ENCODE data around the gene CTNNBIP1.

The CTNNBIP1 gene

GRCh38 chr1:9846611-9847171 is 63.4 kb downstream of the CTNNBIP1 start:
- no peak overlapping the region for H3K27ac ChIP-seq (ENCODE audit: insufficient read depth, low read depth, low read length, poor library complexity, severe bottlenecking)
- H3K9me3 ChIP-seq (ENCODE audit: control insufficient read depth, low read length): no peaks in the 10 kb centered on the region
- WGBS, 2 experiments: 41 to 43% methylated on average over 17 of the region's 17 CpGs
- no peaks in the 10 kb centered on the region for H3K36me3 ChIP-seq (ENCODE audit: control insufficient read depth, insufficient read depth, low read length)
- peaks cover 20% of the 10 kb centered on the region for H3K4me1 ChIP-seq (ENCODE audit: control insufficient read depth, insufficient read depth, low read length)
- no peak overlapping the region for H3K4me3 ChIP-seq (ENCODE audit: insufficient read depth, low read depth, low read length)
- H3K27me3 ChIP-seq (ENCODE audit: control insufficient read depth, insufficient read depth, low read length, poor library complexity, severe bottlenecking): no peaks in the 10 kb centered on the region

DNA sequence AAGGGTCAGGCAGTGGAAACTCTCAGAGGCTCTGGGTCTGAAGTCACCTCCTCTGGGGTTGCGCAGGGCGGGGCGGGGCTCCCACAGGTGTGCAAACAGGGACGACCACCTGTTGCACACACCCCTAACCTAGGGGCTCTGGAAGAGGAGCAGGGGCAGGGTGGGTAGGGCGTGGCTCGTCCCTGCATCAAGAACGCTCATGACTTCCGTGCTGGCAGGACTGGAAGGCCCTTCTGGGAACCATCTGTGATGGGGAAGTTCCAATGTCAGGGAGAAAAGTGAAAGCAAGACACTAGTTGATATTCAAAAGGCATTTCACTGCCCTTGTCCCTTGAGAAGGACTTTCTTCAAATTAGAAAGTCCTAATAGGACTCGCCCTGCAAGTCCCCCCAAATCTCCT is 64.2 kb downstream of the CTNNBIP1 start:
- Histone ChIP-seq H3K9me3 (ENCODE audit: control insufficient read depth, low read length) (no peaks in the 10 kb centered on the region), H3K4me1 (ENCODE audit: control insufficient read depth, insufficient read depth, low read length) (peaks cover 18% of the 10 kb centered on the region), H3K36me3 (ENCODE audit: control insufficient read depth, insufficient read depth, low read length) (no peaks in the 10 kb centered on the region), H3K27ac (ENCODE audit: insufficient read depth, low read depth, low read length, poor library complexity, severe bottlenecking) (no peak overlapping the region), H3K4me3 (ENCODE audit: insufficient read depth, low read depth, low read length) (no peak overlapping the region), H3K27me3 (ENCODE audit: control insufficient read depth, insufficient read depth, low read length, poor library complexity, severe bottlenecking) (no peaks in the 10 kb centered on the region)
- WGBS, 2 experiments: 87 to 92% methylated on average over 9 of the region's 9 CpGs

DNA sequence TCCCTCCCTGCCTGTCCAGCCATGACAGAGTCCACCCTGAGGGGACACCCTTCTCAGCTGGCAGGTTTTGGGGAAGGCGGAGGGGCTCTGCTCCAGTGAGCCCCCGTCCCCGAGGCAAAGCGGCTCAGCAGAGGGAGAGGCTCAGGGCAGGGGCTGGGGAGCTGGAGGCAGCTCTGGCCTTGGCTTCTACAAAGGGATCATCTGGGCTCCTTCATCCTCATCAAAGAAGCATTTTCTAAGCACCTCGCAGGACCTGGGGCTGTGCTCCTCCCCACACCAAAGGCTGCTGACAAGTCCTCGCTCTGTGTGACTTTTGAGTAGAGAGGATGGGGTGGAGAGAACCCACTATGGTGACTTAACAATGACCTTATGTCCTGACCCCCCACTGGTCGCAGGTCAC is 65.3 kb downstream of the CTNNBIP1 start:
- Histone ChIP-seq H3K27ac (ENCODE audit: insufficient read depth, low read depth, low read length, poor library complexity, severe bottlenecking) (no peak overlapping the region), H3K36me3 (ENCODE audit: control insufficient read depth, insufficient read depth, low read length) (no peaks in the 10 kb centered on the region), H3K27me3 (ENCODE audit: control insufficient read depth, insufficient read depth, low read length, poor library complexity, severe bottlenecking) (no peaks in the 10 kb centered on the region), H3K4me1 (ENCODE audit: control insufficient read depth, insufficient read depth, low read length) (peaks cover 14% of the 10 kb centered on the region), H3K9me3 (ENCODE audit: control insufficient read depth, low read length) (no peaks in the 10 kb centered on the region), H3K4me3 (ENCODE audit: insufficient read depth, low read depth, low read length) (no peak overlapping the region)
- WGBS, 2 experiments: 89 to 91% methylated on average over 5 to 7 of the region's 7 CpGs

GRCh38 chr1:9844106-9844505 is 66.0 kb downstream of the CTNNBIP1 start:
- H3K4me3 ChIP-seq (ENCODE audit: insufficient read depth, low read depth, low read length): no peak overlapping the region
- no peaks in the 10 kb centered on the region for H3K36me3 ChIP-seq (ENCODE audit: control insufficient read depth, insufficient read depth, low read length)
- no peaks in the 10 kb centered on the region for H3K27me3 ChIP-seq (ENCODE audit: control insufficient read depth, insufficient read depth, low read length, poor library complexity, severe bottlenecking)
- H3K4me1 ChIP-seq (ENCODE audit: control insufficient read depth, insufficient read depth, low read length): peaks cover 14% of the 10 kb centered on the region
- 90 to 92% methylated on average over 10 to 12 of the region's 12 CpGs for WGBS, 2 experiments
- H3K9me3 ChIP-seq (ENCODE audit: control insufficient read depth, low read length): no peaks in the 10 kb centered on the region
- no peak overlapping the region for H3K27ac ChIP-seq (ENCODE audit: insufficient read depth, low read depth, low read length, poor library complexity, severe bottlenecking)

GRCh38 chr1:9843576-9843945 is 66.5 kb downstream of the CTNNBIP1 start:
- WGBS, 2 experiments: 89 to 91% methylated on average over 7 of the region's 7 CpGs
- Histone ChIP-seq H3K4me1 (ENCODE audit: control insufficient read depth, insufficient read depth, low read length) (peaks cover 14% of the 10 kb centered on the region), H3K27ac (ENCODE audit: insufficient read depth, low read depth, low read length, poor library complexity, severe bottlenecking) (no peak overlapping the region), H3K36me3 (ENCODE audit: control insufficient read depth, insufficient read depth, low read length) (no peaks in the 10 kb centered on the region), H3K27me3 (ENCODE audit: control insufficient read depth, insufficient read depth, low read length, poor library complexity, severe bottlenecking) (no peaks in the 10 kb centered on the region), H3K4me3 (ENCODE audit: insufficient read depth, low read depth, low read length) (no peak overlapping the region), H3K9me3 (ENCODE audit: control insufficient read depth, low read length) (no peaks in the 10 kb centered on the region)

- Histone ChIP-seq H3K36me3 (ENCODE audit: control insufficient read depth, insufficient read depth, low read length) (no peaks in the 10 kb centered on the region), H3K27me3 (ENCODE audit: control insufficient read depth, insufficient read depth, low read length, poor library complexity, severe bottlenecking) (no peaks in the 10 kb centered on the region), H3K4me1 (ENCODE audit: control insufficient read depth, insufficient read depth, low read length) (peaks cover 14% of the 10 kb centered on the region), H3K9me3 (ENCODE audit: control insufficient read depth, low read length) (no peaks in the 10 kb centered on the region), H3K27ac (ENCODE audit: insufficient read depth, low read depth, low read length, poor library complexity, severe bottlenecking) (no peak overlapping the region), H3K4me3 (ENCODE audit: insufficient read depth, low read depth, low read length) (no peak overlapping the region)
- WGBS, 2 experiments: 86 to 87% methylated on average over 20 of the region's 20 CpGs
Observed at GRCh38 chr1:9842781-9843575, 67.1 kb downstream of the CTNNBIP1 start.

DNA sequence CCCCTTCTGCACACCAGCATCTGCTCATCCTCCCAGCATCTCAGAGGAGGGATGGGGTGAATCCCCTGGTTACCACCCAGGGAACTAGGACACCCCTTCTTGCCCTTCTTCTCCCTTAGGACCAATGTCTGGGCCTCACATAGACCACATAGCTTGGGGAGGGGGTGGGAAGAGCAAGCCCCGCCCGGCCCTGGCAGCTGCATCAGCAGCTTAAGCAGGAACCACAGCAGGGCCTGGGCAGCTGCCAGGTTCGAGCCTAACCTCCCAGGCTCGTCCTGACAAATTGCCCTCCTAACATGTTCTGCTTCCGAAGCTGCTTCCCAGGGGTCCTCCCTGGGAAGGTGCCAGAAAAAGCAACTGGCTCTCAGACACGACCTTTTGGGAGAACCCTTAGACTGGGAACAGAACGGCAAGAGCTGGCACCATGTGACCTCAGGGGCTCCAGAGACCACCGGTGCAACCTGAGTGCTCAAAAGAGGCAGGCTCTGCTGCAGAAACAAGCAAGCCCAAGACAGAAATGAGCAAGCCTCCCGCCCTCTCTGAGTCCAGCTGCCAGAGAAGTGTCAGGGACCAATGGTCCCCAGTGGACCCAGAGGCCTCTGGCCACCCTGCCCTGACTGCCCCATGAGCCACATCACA is 67.9 kb downstream of the CTNNBIP1 start:
- no peak overlapping the region for H3K4me3 ChIP-seq (ENCODE audit: insufficient read depth, low read depth, low read length)
- H3K27me3 ChIP-seq (ENCODE audit: control insufficient read depth, insufficient read depth, low read length, poor library complexity, severe bottlenecking): no peaks in the 10 kb centered on the region
- H3K9me3 ChIP-seq (ENCODE audit: control insufficient read depth, low read length): no peaks in the 10 kb centered on the region
- peaks cover 14% of the 10 kb centered on the region for H3K4me1 ChIP-seq (ENCODE audit: control insufficient read depth, insufficient read depth, low read length)
- H3K27ac ChIP-seq (ENCODE audit: insufficient read depth, low read depth, low read length, poor library complexity, severe bottlenecking): no peak overlapping the region
- no peaks in the 10 kb centered on the region for H3K36me3 ChIP-seq (ENCODE audit: control insufficient read depth, insufficient read depth, low read length)
- 90% methylated on average over 9 of the region's 9 CpGs for WGBS, 2 experiments

GRCh38 chr1:9841460-9841859 is 68.6 kb downstream of the CTNNBIP1 start:
- H3K36me3 ChIP-seq (ENCODE audit: control insufficient read depth, insufficient read depth, low read length): no peaks in the 10 kb centered on the region
- no peak overlapping the region for H3K27ac ChIP-seq (ENCODE audit: insufficient read depth, low read depth, low read length, poor library complexity, severe bottlenecking)
- H3K27me3 ChIP-seq (ENCODE audit: control insufficient read depth, insufficient read depth, low read length, poor library complexity, severe bottlenecking): no peaks in the 10 kb centered on the region
- H3K4me3 ChIP-seq (ENCODE audit: insufficient read depth, low read depth, low read length): no peak overlapping the region
- peaks cover 7% of the 10 kb centered on the region for H3K4me1 ChIP-seq (ENCODE audit: control insufficient read depth, insufficient read depth, low read length)
- 88 to 90% methylated on average over 2 of the region's 2 CpGs for WGBS, 2 experiments
- no peaks in the 10 kb centered on the region for H3K9me3 ChIP-seq (ENCODE audit: control insufficient read depth, low read length)

DNA sequence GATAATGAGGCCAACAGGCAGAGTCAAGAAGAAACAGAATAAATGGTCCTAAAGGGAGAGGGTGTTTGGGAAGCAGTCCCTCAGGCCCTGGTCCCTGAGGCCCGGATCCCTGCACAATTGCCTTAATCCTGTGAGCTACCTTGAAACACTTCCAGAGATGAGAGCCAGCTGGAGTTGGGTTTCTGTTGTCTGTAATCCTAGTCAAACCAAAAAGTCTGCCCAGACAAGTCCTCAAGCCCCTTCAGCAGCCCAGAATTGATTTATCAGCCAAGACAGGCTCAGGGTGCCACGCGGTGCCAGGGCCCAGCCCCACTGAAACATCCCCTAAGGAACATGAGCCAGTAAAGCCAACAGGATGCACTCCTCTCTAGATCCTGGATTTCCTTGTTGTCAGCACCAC is 69.9 kb downstream of the CTNNBIP1 start:
- no peaks in the 10 kb centered on the region for H3K27me3 ChIP-seq (ENCODE audit: control insufficient read depth, insufficient read depth, low read length, poor library complexity, severe bottlenecking)
- H3K9me3 ChIP-seq (ENCODE audit: control insufficient read depth, low read length): no peaks in the 10 kb centered on the region
- H3K4me3 ChIP-seq (ENCODE audit: insufficient read depth, low read depth, low read length): no peak overlapping the region
- H3K27ac ChIP-seq (ENCODE audit: insufficient read depth, low read depth, low read length, poor library complexity, severe bottlenecking): no peak overlapping the region
- 89 to 91% methylated on average over 3 of the region's 3 CpGs for WGBS, 2 experiments
- H3K4me1 ChIP-seq (ENCODE audit: control insufficient read depth, insufficient read depth, low read length): peaks cover 16% of the 10 kb centered on the region
- H3K36me3 ChIP-seq (ENCODE audit: control insufficient read depth, insufficient read depth, low read length): no peaks in the 10 kb centered on the region

DNA sequence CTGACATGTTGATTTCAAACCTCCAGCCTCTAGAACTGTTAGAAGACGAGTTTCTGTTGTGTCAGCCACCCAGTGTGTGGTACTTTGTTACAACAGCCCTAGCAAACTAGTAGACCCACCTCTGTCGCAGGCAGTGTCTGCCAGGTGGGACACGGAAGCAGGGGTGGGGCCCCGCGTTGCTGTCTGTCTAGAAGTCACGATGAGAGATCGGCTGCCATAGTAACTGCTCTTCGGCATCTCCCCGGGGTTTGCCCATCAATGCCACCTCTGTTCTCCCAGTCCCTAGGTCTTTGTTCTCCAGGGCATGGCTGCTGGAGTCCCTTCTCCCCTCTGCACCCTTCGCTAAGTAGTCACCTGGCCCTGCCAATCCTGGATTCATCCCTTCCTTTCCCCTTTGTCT is 71.1 kb downstream of the CTNNBIP1 start:
- Histone ChIP-seq H3K27ac (ENCODE audit: insufficient read depth, low read depth, low read length, poor library complexity, severe bottlenecking) (no peak overlapping the region), H3K4me1 (ENCODE audit: control insufficient read depth, insufficient read depth, low read length) (peaks cover 18% of the 10 kb centered on the region), H3K27me3 (ENCODE audit: control insufficient read depth, insufficient read depth, low read length, poor library complexity, severe bottlenecking) (no peaks in the 10 kb centered on the region), H3K9me3 (ENCODE audit: control insufficient read depth, low read length) (no peaks in the 10 kb centered on the region), H3K4me3 (ENCODE audit: insufficient read depth, low read depth, low read length) (no peak overlapping the region), H3K36me3 (ENCODE audit: control insufficient read depth, insufficient read depth, low read length) (no peaks in the 10 kb centered on the region)
- WGBS, 2 experiments: 91 to 94% methylated on average over 10 of the region's 10 CpGs
